ENCODE measurements around the gene ECT2L.

DNA sequence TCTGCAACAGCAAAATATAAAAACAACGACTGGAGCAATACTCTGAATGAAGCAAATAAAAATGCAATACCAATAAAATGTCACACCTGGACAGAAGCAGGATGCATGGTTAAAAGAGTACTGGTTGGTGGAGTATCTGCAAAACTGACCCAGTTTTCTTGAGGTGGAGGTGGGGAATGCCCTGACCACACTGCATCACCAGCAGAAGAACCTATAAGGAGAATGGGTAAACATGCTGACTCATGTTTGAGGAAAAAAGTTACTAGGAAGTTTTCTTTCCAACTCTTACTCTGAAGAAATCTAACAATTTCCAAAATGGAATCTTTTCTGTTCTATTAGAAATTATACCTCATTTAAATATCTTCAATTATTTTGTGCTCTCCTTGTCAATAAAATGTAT, 148.5 kb downstream of the ECT2L start:
- TF ChIP-seq, protein P1, sequence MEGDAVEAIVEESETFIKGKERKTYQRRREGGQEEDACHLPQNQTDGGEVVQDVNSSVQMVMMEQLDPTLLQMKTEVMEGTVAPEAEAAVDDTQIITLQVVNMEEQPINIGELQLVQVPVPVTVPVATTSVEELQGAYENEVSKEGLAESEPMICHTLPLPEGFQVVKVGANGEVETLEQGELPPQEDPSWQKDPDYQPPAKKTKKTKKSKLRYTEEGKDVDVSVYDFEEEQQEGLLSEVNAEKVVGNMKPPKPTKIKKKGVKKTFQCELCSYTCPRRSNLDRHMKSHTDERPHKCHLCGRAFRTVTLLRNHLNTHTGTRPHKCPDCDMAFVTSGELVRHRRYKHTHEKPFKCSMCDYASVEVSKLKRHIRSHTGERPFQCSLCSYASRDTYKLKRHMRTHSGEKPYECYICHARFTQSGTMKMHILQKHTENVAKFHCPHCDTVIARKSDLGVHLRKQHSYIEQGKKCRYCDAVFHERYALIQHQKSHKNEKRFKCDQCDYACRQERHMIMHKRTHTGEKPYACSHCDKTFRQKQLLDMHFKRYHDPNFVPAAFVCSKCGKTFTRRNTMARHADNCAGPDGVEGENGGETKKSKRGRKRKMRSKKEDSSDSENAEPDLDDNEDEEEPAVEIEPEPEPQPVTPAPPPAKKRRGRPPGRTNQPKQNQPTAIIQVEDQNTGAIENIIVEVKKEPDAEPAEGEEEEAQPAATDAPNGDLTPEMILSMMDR (IDR thresholded peaks at IDR 0.05; ENCODE audit: insufficient read depth, low read length, poor library complexity, severe bottlenecking), result no peak
- no peak for TF ChIP-seq EZH2phosphoT487 (conservative IDR thresholded peaks at IDR 0.05; ENCODE audit: low read length)
